ENCODE data around the gene IMMP2L.

The IMMP2L gene

DNA sequence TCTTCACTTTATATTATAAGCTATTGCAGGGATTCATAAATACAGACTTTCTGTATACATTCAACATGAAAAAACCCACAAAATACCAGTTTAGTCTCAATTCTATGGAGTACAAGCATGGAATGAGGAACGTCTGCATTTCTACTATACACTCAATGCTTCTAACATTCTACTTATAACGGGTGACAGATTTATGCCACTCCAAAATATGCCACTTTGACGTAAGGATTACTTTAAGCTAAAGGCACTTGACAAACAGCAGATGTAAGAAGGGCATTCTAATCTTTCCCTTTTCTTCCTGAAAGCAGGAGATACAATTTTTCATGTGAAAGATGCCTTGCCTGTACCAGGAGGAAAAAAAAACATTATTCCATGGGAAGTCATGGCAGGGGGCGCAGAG is 676.8 kb downstream of the IMMP2L start:
- POLR2A ChIA-PET: no interaction called here
- CTCF ChIA-PET: no interaction called here
- TF ChIP-seq CTBP1 (IDR thresholded peaks at IDR 0.05; ENCODE audit: borderline replicate concordance): no peak
- TF ChIP-seq, protein P1, sequence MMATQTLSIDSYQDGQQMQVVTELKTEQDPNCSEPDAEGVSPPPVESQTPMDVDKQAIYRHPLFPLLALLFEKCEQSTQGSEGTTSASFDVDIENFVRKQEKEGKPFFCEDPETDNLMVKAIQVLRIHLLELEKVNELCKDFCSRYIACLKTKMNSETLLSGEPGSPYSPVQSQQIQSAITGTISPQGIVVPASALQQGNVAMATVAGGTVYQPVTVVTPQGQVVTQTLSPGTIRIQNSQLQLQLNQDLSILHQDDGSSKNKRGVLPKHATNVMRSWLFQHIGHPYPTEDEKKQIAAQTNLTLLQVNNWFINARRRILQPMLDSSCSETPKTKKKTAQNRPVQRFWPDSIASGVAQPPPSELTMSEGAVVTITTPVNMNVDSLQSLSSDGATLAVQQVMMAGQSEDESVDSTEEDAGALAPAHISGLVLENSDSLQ (IDR thresholded peaks at IDR 0.05): no peak
- no peak for DNase-seq (ENCODE audit: extremely low spot score)

DNA sequence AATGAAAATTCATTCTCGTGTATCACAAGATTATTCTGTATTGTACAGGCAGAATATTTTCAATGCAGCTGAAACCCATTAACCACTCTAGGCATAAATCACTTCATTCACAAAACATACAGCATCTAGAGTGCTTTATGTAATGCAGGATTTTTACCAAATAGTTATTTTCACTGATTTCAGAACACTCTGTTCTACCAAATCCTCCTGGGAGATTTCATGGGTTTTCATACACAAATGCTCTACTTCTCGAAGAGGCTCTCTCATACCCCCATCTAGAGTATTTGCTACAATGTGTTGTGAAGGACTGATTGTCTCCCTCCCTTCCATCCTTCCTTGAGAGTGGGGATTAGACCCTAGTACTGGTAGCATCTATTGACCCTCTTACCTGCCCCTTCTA is 680.6 kb downstream of the IMMP2L start:
- CTCF ChIA-PET: no interaction called here
- POLR2A ChIA-PET: no interaction called here
- no peak for DNase-seq (ENCODE audit: extremely low spot score)
- TF ChIP-seq, protein P1 (IDR thresholded peaks at IDR 0.05): no peak
- TF ChIP-seq ZNF384 (IDR thresholded peaks at IDR 0.05): no peak
- no peak for TF ChIP-seq SUZ12 (IDR thresholded peaks at IDR 0.05)
- TF ChIP-seq HDGF (IDR thresholded peaks at IDR 0.05; ENCODE audit: borderline replicate concordance): no peak
- TF ChIP-seq FOXA1 (IDR thresholded peaks at IDR 0.05): no peak

DNA sequence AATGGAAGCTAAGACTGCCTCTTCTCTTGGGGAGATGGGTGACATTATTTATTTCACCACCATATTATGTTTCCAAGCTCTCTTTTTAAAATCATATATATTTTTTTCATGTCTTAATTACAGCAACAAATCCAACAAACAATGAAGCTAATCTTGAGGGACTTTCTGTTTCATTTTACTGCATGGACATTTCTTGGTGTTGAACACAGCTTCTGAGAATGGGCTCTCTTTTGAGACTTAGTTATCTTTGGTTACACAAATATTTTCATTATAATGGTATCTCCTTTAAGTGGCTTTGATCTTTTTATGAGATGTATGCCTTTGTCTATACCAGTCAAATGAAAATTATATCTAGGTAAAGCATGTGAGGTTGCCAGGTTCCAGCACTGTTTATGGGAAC is 681.3 kb downstream of the IMMP2L start:
- ChIA-PET POLR2A (no interaction called here), CTCF (no interaction called here)
- TF ChIP-seq SP1 (IDR thresholded peaks at IDR 0.05) (no peak), ELF4 (IDR thresholded peaks at IDR 0.05) (no peak), FOXK2 (IDR thresholded peaks at IDR 0.05) (no peak), SUZ12 (IDR thresholded peaks at IDR 0.05) (no peak), HDGF (IDR thresholded peaks at IDR 0.05; ENCODE audit: borderline replicate concordance) (no peak), ZNF384 (IDR thresholded peaks at IDR 0.05) (no peak), BHLHE40 (IDR thresholded peaks at IDR 0.05; ENCODE audit: borderline replicate concordance) (no peak)
- no peak for DNase-seq (ENCODE audit: extremely low spot score)

DNA sequence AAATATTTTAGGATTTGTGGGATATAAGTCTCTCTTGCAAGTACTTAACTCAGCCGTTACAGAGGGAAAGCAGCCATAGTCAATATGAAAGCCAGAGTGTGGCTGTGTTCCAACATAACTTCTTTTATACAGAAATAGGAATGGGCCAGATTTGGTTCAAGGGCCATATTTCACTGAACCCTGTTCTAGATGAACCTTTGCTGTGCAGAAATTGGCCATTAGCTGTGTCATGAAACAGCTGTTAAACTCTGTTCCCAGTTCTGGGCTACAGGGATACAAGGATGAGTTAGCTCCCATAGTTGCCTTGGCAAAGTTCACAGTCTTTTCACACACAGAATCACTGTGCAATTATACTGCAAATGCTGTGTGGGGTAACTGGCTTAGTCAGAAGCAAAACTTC is 685.3 kb downstream of the IMMP2L start:
- no peak for TF ChIP-seq ARNT (IDR thresholded peaks at IDR 0.05)
- no peak for TF ChIP-seq FOXK2 (IDR thresholded peaks at IDR 0.05)
- no peak for TF ChIP-seq LEF1 (IDR thresholded peaks at IDR 0.05; ENCODE audit: borderline replicate concordance)
- CTCF ChIA-PET: no interaction called here
- POLR2A ChIA-PET: no interaction called here
- no peak for DNase-seq (ENCODE audit: extremely low spot score)

DNA sequence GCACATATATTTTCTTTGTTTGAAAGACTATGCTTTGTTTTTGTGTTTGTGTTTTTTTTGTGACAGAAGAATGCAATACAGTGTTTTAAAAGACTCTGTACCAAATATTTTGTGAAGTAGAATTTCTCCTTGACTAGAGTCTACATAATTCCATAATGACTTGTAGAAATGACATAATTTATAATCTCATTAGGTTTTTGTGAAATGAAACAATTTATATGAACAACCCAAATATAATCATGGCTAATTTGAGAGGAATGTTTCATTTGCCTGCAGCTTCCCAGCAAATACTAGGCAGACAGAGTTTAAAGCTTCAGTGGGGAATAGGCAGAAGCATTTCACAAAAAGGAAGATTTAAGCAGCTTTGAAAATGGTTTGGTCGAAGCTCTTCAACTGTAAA is 686.9 kb downstream of the IMMP2L start:
- no peak for DNase-seq (ENCODE audit: extremely low spot score)
- no peak for TF ChIP-seq ELF4 (IDR thresholded peaks at IDR 0.05)
- no peak for TF ChIP-seq ARNT (IDR thresholded peaks at IDR 0.05)
- no peak for TF ChIP-seq SUZ12 (IDR thresholded peaks at IDR 0.05)
- TF ChIP-seq BHLHE40 (IDR thresholded peaks at IDR 0.05; ENCODE audit: borderline replicate concordance): no peak
- no peak for TF ChIP-seq NFRKB (IDR thresholded peaks at IDR 0.05)
- no peak for TF ChIP-seq SP1 (IDR thresholded peaks at IDR 0.05)
- no peak for TF ChIP-seq LEF1 (IDR thresholded peaks at IDR 0.05; ENCODE audit: borderline replicate concordance)
- no peak for TF ChIP-seq FOXA1 (IDR thresholded peaks at IDR 0.05)
- no peak for TF ChIP-seq ZNF384 (IDR thresholded peaks at IDR 0.05)
- TF ChIP-seq FOXM1 (IDR thresholded peaks at IDR 0.05; ENCODE audit: borderline replicate concordance): no peak
- no peak for TF ChIP-seq L3MBTL2 (conservative IDR thresholded peaks at IDR 0.05)
- TF ChIP-seq FOXK2 (IDR thresholded peaks at IDR 0.05): no peak
- TF ChIP-seq, protein P1 (IDR thresholded peaks at IDR 0.05): no peak
- ChIA-PET POLR2A (no interaction called here), CTCF (no interaction called here)

DNA sequence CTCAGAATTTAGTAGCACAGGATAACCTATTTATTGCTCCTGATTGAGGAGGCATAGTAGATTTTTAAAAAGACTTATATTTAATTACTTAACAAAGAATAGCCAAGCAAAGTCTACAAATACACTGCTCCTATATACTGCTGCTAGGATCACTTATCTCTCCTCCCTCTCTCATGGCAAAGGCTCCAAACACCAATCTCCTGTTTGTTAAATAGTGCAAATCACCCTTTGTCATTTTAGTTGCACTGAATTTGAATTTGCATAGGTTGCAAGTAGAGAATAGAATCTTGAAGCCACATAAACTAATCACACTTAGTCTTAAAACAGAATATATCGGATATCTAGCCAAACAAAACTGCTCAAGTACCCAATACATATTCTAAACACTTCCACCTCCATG is 690.4 kb downstream of the IMMP2L start:
- ChIA-PET CTCF (no interaction called here), POLR2A (no interaction called here)
- no peak for TF ChIP-seq SUZ12 (IDR thresholded peaks at IDR 0.05)
- DNase-seq (ENCODE audit: extremely low spot score): no peak

DNA sequence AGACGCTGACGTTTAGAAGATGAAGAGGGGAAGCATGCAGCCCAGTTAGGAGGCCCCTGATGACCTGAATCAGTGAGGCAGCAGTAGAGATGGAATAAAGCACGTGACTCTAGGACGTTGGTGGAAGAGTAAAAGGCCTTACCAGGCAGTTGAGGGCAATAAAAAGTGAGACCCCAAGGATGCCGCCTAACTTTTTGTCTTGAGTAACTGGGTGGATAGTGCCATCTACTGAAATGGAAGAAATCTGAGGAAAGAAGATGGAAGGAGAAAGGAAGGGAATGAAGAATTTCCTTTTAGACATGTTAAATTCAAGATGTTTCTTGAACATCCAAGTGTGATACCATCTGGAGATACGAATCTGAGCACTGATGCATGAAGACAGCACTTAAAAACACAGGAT is 691.4 kb downstream of the IMMP2L start:
- TF ChIP-seq TARDBP (IDR thresholded peaks at IDR 0.05) (no peak), CTBP1 (IDR thresholded peaks at IDR 0.05; ENCODE audit: borderline replicate concordance) (no peak), ARNT (IDR thresholded peaks at IDR 0.05) (no peak), LEF1 (IDR thresholded peaks at IDR 0.05; ENCODE audit: borderline replicate concordance) (no peak), ZNF384 (IDR thresholded peaks at IDR 0.05) (no peak), SUZ12 (IDR thresholded peaks at IDR 0.05) (no peak), FOXA1 (IDR thresholded peaks at IDR 0.05) (no peak), BHLHE40 (IDR thresholded peaks at IDR 0.05; ENCODE audit: borderline replicate concordance) (no peak), HDGF (IDR thresholded peaks at IDR 0.05; ENCODE audit: borderline replicate concordance) (no peak), ELF4 (IDR thresholded peaks at IDR 0.05) (no peak)
- POLR2A ChIA-PET: no interaction called here
- no peak for DNase-seq (ENCODE audit: extremely low spot score)
- CTCF ChIA-PET: no interaction called here

DNA sequence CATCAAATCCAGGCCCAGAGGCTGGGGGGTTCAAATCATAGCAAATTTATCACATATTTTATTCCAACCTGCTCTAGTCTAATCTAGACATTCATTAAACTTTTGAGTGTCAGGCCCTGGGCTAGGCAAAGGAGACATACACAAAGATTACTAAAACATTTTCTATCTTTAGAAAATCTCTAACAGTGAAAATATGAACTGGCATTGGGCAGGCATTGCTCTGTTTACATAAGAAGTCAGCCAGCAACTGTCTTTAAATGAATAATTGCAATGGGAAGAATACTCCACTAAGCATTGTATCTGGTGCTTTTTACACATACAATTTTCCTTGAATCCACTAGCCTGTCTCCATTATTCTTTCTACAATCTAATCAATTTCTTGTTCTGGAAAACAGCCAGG is 693.8 kb downstream of the IMMP2L start:
- ChIA-PET CTCF (no interaction called here), POLR2A (no interaction called here)
- no peak for DNase-seq (ENCODE audit: extremely low spot score)
- TF ChIP-seq CTBP1 (IDR thresholded peaks at IDR 0.05; ENCODE audit: borderline replicate concordance) (no peak), ZNF384 (IDR thresholded peaks at IDR 0.05) (no peak), BHLHE40 (IDR thresholded peaks at IDR 0.05; ENCODE audit: borderline replicate concordance) (no peak), HDGF (IDR thresholded peaks at IDR 0.05; ENCODE audit: borderline replicate concordance) (no peak), SP1 (IDR thresholded peaks at IDR 0.05) (no peak), NFRKB (IDR thresholded peaks at IDR 0.05) (no peak), L3MBTL2 (conservative IDR thresholded peaks at IDR 0.05) (no peak), LEF1 (IDR thresholded peaks at IDR 0.05; ENCODE audit: borderline replicate concordance) (no peak)
